GM10847 (cell line): ENCODE measurements around the gene NTRK1.

Experiments
- POLR2A ChIP-seq: IDR thresholded peaks from 2 replicates; pipeline ENCODE4 v1.6.1; 2011; ENCODE audit not compliant: insufficient read length; ENCODE audit errors: extremely low read depth

Gene NTRK1

GRCh38 chr1:156930483-156930882 lies 69.8 kb downstream of the NTRK1 start:
- no peak for TF ChIP-seq POLR2A
